Measurements from ENCODE around the gene STXBP6. TPM values are rescaled to one million over a fixed set of nuclear protein-coding genes. Genes with fewer than 3 reads are reported as not detected.
"Not testable (repeated sequence)": the region's sequence is repeated elsewhere in the genome, so short reads cannot be mapped to it uniquely, and the experiment has no call there.

The STXBP6 gene
- total RNA-seq, 1 experiment from 2014 or later, result 7.6 TPM

- DNase-seq (ENCODE audit: low spot score), result not testable (repeated sequence)
Measured at GRCh38 chr14:24803426-24803825, 246.5 kb downstream of the STXBP6 start.

- DNase-seq (ENCODE audit: low spot score), result no peak
Measured at GRCh38 chr14:24802236-24802635, 247.7 kb downstream of the STXBP6 start.

- DNase-seq (ENCODE audit: low spot score), result no peak
Measured at GRCh38 chr14:24801024-24801423, 248.9 kb downstream of the STXBP6 start.

GRCh38 chr14:24798911-24799462 is 251.0 kb downstream of the STXBP6 start:
- DNase-seq (ENCODE audit: low spot score), result no peak

GRCh38 chr14:24795406-24795805 is 254.5 kb downstream of the STXBP6 start:
- no peak for DNase-seq (ENCODE audit: low spot score)

- no peak for DNase-seq (ENCODE audit: low spot score)
Measured at GRCh38 chr14:24794644-24795305, 255.2 kb downstream of the STXBP6 start.

GRCh38 chr14:24790196-24790595 is 259.8 kb downstream of the STXBP6 start:
- DNase-seq (ENCODE audit: low spot score), result no peak

- DNase-seq (ENCODE audit: low spot score), result no peak
Measured at GRCh38 chr14:24789378-24789884, 260.5 kb downstream of the STXBP6 start.

GRCh38 chr14:24785698-24786097 is 264.2 kb downstream of the STXBP6 start:
- DNase-seq (ENCODE audit: low spot score), result no peak

GRCh38 chr14:24784981-24785380 is 265.0 kb downstream of the STXBP6 start:
- DNase-seq (ENCODE audit: low spot score), result no peak

- no peak for DNase-seq (ENCODE audit: low spot score)
Measured at GRCh38 chr14:24783791-24784190, 266.2 kb downstream of the STXBP6 start.

GRCh38 chr14:24780281-24780680 is 269.7 kb downstream of the STXBP6 start:
- DNase-seq (ENCODE audit: low spot score), result no peak

- DNase-seq (ENCODE audit: low spot score), result no peak
Measured at GRCh38 chr14:24777678-24778077, 272.3 kb downstream of the STXBP6 start.

- DNase-seq (ENCODE audit: low spot score), result no peak
Measured at GRCh38 chr14:24775950-24776349, 274.0 kb downstream of the STXBP6 start.

- DNase-seq (ENCODE audit: low spot score), result no peak
Measured at GRCh38 chr14:24774187-24774915, 275.6 kb downstream of the STXBP6 start.

- DNase-seq (ENCODE audit: low spot score), result not testable (repeated sequence)
Measured at GRCh38 chr14:24773564-24773963, 276.4 kb downstream of the STXBP6 start.

- DNase-seq (ENCODE audit: low spot score), result no peak
Measured at GRCh38 chr14:24766434-24766833, 283.5 kb downstream of the STXBP6 start.

- no peak for DNase-seq (ENCODE audit: low spot score)
Measured at GRCh38 chr14:24761141-24761540, 288.8 kb downstream of the STXBP6 start.
